ENCODE results near the gene ZNF414. TPM values are rescaled to one million over a fixed set of nuclear protein-coding genes. Genes with fewer than 3 reads are reported as not detected.
A peak's percentile ranks its signal among the peaks of the same experiment; 100 is the strongest.

ZNF414 gene
- polyA plus RNA-seq, 1 experiment, result 2.0 TPM

- H3K27ac ChIP-seq (ENCODE audit: low read depth, low read length), result peak overlapping the region; percentile 73
- H3K27me3 ChIP-seq (ENCODE audit: control insufficient read depth, insufficient read depth, low read length), result peaks cover 3% of the 10 kb centered on the region
- POLR2A ChIA-PET, result interaction anchor here (0.5 to 2.0 kb wide), 18 partner anchors 12 to 1496 kb away, joined by 3 to 13 read pairs (median 5); partner anchors contain the start of genes ANGPTL4, HNRNPM, MARCHF2 and NDUFA7
- TF ChIP-seq CTCF (IDR thresholded peaks at IDR 0.05; ENCODE audit: low read depth, low read length), result peak; percentile 3; the same call in 1 of the 2 replicates
- peaks cover 4% of the 10 kb centered on the region; the same call in 1 of the 2 replicates for H3K9me3 ChIP-seq (ENCODE audit: control insufficient read depth, insufficient read depth, low read length)
- no peak for DNase-seq (ENCODE audit: low read depth, low spot score)
- peak overlapping the region; percentile 76 for H3K4me3 ChIP-seq (ENCODE audit: low read depth, low read length)
- CTCF ChIA-PET, result interaction anchor here (0.9 to 1.7 kb wide), 7 partner anchors 8 to 569 kb away, joined by 3 to 19 read pairs (median 8); partner anchors contain the start of gene MARCHF2
Measured at GRCh38 chr19:8513036-8513686, 806 bp downstream of the ZNF414 start.

GRCh38 chr19:8512115-8512967, 1.6 kb downstream of the ZNF414 start:
- Histone ChIP-seq H3K27ac (ENCODE audit: low read depth, low read length) (no peak overlapping the region), H3K27me3 (ENCODE audit: control insufficient read depth, insufficient read depth, low read length) (no peaks in the 10 kb centered on the region), H3K4me3 (ENCODE audit: low read depth, low read length) (no peak overlapping the region), H3K9me3 (ENCODE audit: control insufficient read depth, insufficient read depth, low read length) (peaks cover 4% of the 10 kb centered on the region; the same call in 1 of the 2 replicates)
- TF ChIP-seq CTCF (IDR thresholded peaks at IDR 0.05; ENCODE audit: low read depth, low read length), result no peak
- no peak for DNase-seq (ENCODE audit: low read depth, low spot score)
- ChIA-PET POLR2A (interaction anchor here (1.1 to 2.0 kb wide), 3 partner anchors 14 to 1625 kb away, joined by 3 to 13 read pairs (median 9); partner anchors contain the start of genes NDUFA7 and RPS28), CTCF (interaction anchor here (1.3 to 1.7 kb wide), 4 partner anchors 69 to 568 kb away, joined by 8 to 19 read pairs (median 13); partner anchors contain the start of gene MARCHF2)

- POLR2A ChIA-PET, result interaction anchor here (1.1 kb wide), 1 partner anchor 1625 kb away, joined by 3 read pairs; no protein-coding TSS in a partner anchor
Measured at GRCh38 chr19:8511573-8512101, 2.3 kb downstream of the ZNF414 start.

GRCh38 chr19:8510589-8511115, 3.3 kb downstream of the ZNF414 start:
- Histone ChIP-seq H3K27me3 (ENCODE audit: control insufficient read depth, insufficient read depth, low read length) (no peaks in the 10 kb centered on the region), H3K4me3 (ENCODE audit: low read depth, low read length) (no peak overlapping the region), H3K9me3 (ENCODE audit: control insufficient read depth, insufficient read depth, low read length) (peaks cover 4% of the 10 kb centered on the region; the same call in 1 of the 2 replicates), H3K27ac (ENCODE audit: low read depth, low read length) (no peak overlapping the region)
- ChIA-PET CTCF (interaction anchor here (0.6 kb wide), 1 partner anchor 68 kb away, joined by 3 read pairs; no protein-coding TSS in a partner anchor), POLR2A (interaction anchor here (0.6 kb wide), 1 partner anchor 230 kb away, joined by 3 read pairs; no protein-coding TSS in a partner anchor)
- DNase-seq (ENCODE audit: low read depth, low spot score), result no peak
- no peak for TF ChIP-seq CTCF (IDR thresholded peaks at IDR 0.05; ENCODE audit: low read depth, low read length)

More at GRCh38 chr19:8511573-8512101, 2.3 kb downstream of the ZNF414 start:
- CTCF ChIA-PET, result no interaction called here
- TF ChIP-seq CTCF (IDR thresholded peaks at IDR 0.05; ENCODE audit: low read depth, low read length), result no peak
- Histone ChIP-seq H3K27me3 (ENCODE audit: control insufficient read depth, insufficient read depth, low read length) (no peaks in the 10 kb centered on the region), H3K9me3 (ENCODE audit: control insufficient read depth, insufficient read depth, low read length) (peaks cover 4% of the 10 kb centered on the region; the same call in 1 of the 2 replicates), H3K4me3 (ENCODE audit: low read depth, low read length) (no peak overlapping the region), H3K27ac (ENCODE audit: low read depth, low read length) (no peak overlapping the region)
- DNase-seq (ENCODE audit: low read depth, low spot score), result no peak

All from AG04450 (cell line).